ENCODE measurements around the gene R3HDM4.

DNA sequence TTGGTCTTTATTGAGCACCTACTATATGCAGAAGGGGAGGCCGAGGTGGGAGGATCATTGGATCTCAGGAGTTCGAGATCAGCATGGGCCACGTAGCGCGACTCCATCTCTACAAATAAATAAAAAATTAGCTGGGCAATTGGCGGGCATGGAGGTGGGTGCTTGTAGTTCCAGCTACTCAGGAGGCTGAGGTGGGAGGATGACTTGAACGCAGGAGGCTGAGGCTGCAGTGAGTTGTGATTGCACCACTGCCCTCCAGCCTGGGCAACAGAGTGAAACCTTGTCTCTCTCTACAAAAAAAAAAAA, 49.8 kb downstream of the R3HDM4 start:
- TF ChIP-seq, protein P1, sequence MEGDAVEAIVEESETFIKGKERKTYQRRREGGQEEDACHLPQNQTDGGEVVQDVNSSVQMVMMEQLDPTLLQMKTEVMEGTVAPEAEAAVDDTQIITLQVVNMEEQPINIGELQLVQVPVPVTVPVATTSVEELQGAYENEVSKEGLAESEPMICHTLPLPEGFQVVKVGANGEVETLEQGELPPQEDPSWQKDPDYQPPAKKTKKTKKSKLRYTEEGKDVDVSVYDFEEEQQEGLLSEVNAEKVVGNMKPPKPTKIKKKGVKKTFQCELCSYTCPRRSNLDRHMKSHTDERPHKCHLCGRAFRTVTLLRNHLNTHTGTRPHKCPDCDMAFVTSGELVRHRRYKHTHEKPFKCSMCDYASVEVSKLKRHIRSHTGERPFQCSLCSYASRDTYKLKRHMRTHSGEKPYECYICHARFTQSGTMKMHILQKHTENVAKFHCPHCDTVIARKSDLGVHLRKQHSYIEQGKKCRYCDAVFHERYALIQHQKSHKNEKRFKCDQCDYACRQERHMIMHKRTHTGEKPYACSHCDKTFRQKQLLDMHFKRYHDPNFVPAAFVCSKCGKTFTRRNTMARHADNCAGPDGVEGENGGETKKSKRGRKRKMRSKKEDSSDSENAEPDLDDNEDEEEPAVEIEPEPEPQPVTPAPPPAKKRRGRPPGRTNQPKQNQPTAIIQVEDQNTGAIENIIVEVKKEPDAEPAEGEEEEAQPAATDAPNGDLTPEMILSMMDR (conservative IDR thresholded peaks at IDR 0.05 in 1 of 2, IDR thresholded peaks at IDR 0.05 in 1 of 2; ENCODE audit: extremely low read depth in 1 of 2, insufficient read depth in 1 of 2, low read depth in 1 of 2, low read length in 2 of 2): no peak
- TF ChIP-seq EZH2 (IDR thresholded peaks at IDR 0.05; ENCODE audit: borderline replicate concordance, low read length): no peak
